Measurements from ENCODE around the gene TMEM200A.

TMEM200A gene

DNA sequence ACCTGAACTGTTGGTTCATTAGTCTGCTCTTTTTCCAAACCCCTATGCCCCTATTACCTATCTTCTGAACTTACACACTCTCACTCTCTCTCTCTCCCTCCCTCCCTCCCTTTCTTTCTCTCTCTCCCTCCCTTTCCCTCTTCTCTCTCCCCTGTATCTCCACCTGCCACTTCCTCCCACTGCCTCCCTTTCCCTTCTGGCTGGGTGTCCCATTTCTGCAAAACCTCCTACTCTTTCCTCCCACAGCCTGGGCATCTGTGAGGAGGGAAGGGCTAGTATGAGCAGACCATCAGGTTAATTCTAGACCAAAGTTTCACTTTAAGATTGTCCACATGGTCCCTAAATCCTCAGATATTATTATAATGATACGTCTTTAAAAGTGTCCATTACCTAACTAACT is 95.1 kb downstream of the TMEM200A start:
- no peak for TF ChIP-seq CTCF (conservative IDR thresholded peaks at IDR 0.05; ENCODE audit: control insufficient read depth, insufficient read depth, low read depth, low read length)
- no peak for DNase-seq (ENCODE audit: low read depth)
- no peak overlapping the region for H3K4me3 ChIP-seq (ENCODE audit: control insufficient read depth, low read depth, low read length)

DNA sequence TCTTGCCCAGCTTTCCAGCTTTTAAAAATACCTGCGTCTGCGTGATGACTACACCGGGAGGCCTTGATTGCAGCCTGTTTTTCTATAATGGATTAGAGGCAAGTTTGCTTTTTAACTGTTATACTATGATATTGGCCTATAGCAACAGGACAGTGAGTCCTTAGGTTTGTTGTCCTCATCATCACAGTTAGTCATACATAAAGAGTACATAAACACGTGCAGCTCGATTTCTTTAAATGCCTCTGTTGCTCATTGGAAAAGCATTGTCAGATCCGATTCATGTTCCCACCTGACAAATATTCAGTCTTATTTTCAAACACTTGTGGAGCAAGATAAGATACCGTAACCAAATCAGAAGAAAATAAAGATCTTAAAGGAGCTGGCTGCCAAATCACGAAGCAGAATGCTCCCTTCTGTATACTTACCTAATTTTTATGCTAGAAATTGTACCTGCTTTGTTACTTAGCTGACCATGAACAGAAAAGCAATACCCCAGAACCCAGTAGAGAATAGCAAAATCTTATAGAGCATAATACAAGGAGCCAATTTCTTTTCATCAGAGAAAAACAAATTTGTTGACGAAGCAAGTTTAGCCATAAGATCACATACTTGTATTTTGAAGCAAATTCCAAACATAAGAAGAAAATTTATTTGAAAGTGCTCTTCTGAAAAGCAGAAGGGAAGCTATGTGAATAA is 100.4 kb downstream of the TMEM200A start:
- TF ChIP-seq CTCF (conservative IDR thresholded peaks at IDR 0.05; ENCODE audit: control insufficient read depth, insufficient read depth, low read depth, low read length) = no peak
- no peak overlapping the region for H3K4me3 ChIP-seq (ENCODE audit: control insufficient read depth, low read depth, low read length)
- peak; percentile 65 for DNase-seq (ENCODE audit: low read depth)

- TF ChIP-seq CTCF (conservative IDR thresholded peaks at IDR 0.05; ENCODE audit: control insufficient read depth, insufficient read depth, low read depth, low read length) = no peak
- peak; percentile 21 for DNase-seq (ENCODE audit: low read depth)
- no peak overlapping the region for H3K4me3 ChIP-seq (ENCODE audit: control insufficient read depth, low read depth, low read length)
Measured at GRCh38 chr6:130466748-130467061, 100.9 kb downstream of the TMEM200A start.

- no peak overlapping the region for H3K4me3 ChIP-seq (ENCODE audit: control insufficient read depth, low read depth, low read length)
- TF ChIP-seq CTCF (conservative IDR thresholded peaks at IDR 0.05; ENCODE audit: control insufficient read depth, insufficient read depth, low read depth, low read length) = no peak
- DNase-seq (ENCODE audit: low read depth) = no peak
Measured at GRCh38 chr6:130467146-130468050, 101.6 kb downstream of the TMEM200A start.

DNA sequence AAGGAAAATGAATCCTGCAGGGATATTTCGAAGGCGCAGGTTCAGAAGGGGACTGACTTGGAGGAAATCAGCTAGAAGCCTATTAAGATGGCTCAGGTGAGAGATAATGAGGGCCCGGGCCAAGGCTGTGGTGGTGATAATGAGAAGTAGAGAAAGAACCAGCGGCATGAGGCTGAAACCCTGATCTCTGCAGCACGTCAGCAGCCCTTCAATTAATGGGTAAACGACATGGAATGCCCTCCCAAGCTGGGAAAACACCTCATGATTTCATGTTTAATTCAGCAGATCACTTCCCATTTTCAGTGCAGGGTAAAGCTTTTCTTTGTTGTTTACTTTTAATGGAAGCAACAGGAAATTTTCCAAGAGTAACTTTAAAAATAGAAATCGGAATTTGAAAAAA is 104.9 kb downstream of the TMEM200A start:
- TF ChIP-seq CTCF (conservative IDR thresholded peaks at IDR 0.05; ENCODE audit: control insufficient read depth, insufficient read depth, low read depth, low read length) = no peak
- no peak for DNase-seq (ENCODE audit: low read depth)
- H3K4me3 ChIP-seq (ENCODE audit: control insufficient read depth, low read depth, low read length) = no peak overlapping the region

- no peak for TF ChIP-seq CTCF (conservative IDR thresholded peaks at IDR 0.05; ENCODE audit: control insufficient read depth, insufficient read depth, low read depth, low read length)
- DNase-seq (ENCODE audit: low read depth) = peak; percentile 93
- no peak overlapping the region for H3K4me3 ChIP-seq (ENCODE audit: control insufficient read depth, low read depth, low read length)
Measured at GRCh38 chr6:130473886-130474285, 108.1 kb downstream of the TMEM200A start.
